Thyroid gland (tissue), 4 donors: ENCODE measurements around the gene STEAP4. TPM values are rescaled to one million over a fixed set of nuclear protein-coding genes. Genes with fewer than 3 reads are reported as not detected.
"Not testable (repeated sequence)": the region's sequence is repeated elsewhere in the genome, so short reads cannot be mapped to it uniquely, and the experiment has no call there.

Experiments
- DNase-seq, 2 donors: peaks; one replicate each; pipeline ENCODE4 v3.0.0-alpha.2; 2019
- H3K27ac ChIP-seq, 3 donors: fragments of 200-600 bp; sonication (generic); 1 replicate in 2 of 3; 2 replicates in 1 of 3; pipeline ENCODE4 v1.5.1; 2016 to 2019; ENCODE audit warnings: mild to moderate bottlenecking in 1 of 3, moderate library complexity in 1 of 3
- H3K27me3 ChIP-seq: fragments of 200-600 bp; sonication (generic); one replicate; pipeline ENCODE4 v1.5.1; 2019
- H3K36me3 ChIP-seq, 2 donors: fragments of 200-600 bp; sonication (generic); one replicate each; pipeline ENCODE4 v1.5.1; 2016 to 2019
- H3K4me1 ChIP-seq, 2 donors: fragments of 200-600 bp; sonication (generic); one replicate each; pipeline ENCODE4 v1.5.1; 2017 to 2019
- H3K4me3 ChIP-seq, 3 donors: fragments of 200-600 bp; sonication (generic); replicated peaks in 1 of 3; 1 replicate in 2 of 3; 2 replicates in 1 of 3; pipeline ENCODE4 v1.5.1; 2016; ENCODE audit warnings: mild to moderate bottlenecking in 1 of 3
- H3K9me3 ChIP-seq: fragments of 200-600 bp; sonication (generic); one replicate; pipeline ENCODE4 v1.5.1; 2017
- POLR2A ChIP-seq, 2 donors: fragments of 450-650 bp; IDR thresholded peaks; one replicate each; pipeline ENCODE4 v1.6.1; 2017; ENCODE audit warnings: antibody characterized with exemption in 2 of 2, mild to moderate bottlenecking in 2 of 2, moderate library complexity in 1 of 2
- WGBS, 2 donors: methylation state at CpG; one replicate each; pipeline ENCODE4 v1.1.5; 2017; 5-methylcytosine and 5-hydroxymethylcytosine counted together
- intact Hi-C: fragments of 100-400 bp; cut with DNase I; formaldehyde crosslinking; loops from one replicate; pipeline ENCODE4 v1.15.1; 2023
- total RNA-seq, 4 donors: library from RNA; depleted of rRNA; stranded (reverse); fragments of >200 nt; gene quantifications; one replicate each; pipeline ENCODE4 v1.2.3, GENCODE V29; 2016
- TF ChIP-seq, protein P1 (sequence below), 6 experiments: fragments of 200-600 bp in 3 of 6; fragments of 450-650 bp in 3 of 6; sonication (generic) in 3 of 6; IDR thresholded peaks; one replicate each; pipeline ENCODE4 v1.5.1; 2016 to 2019; ENCODE audit warnings: antibody characterized with exemption in 6 of 6, mild to moderate bottlenecking in 2 of 6, inconsistent platforms in 1 of 6, moderate library complexity in 1 of 6

Gene STEAP4
- total RNA-seq, 4 donors from 2014 or later = 34.3 to 162 (median 61.8) TPM

GRCh38 chr7:88259656-88260380 is 46.9 kb downstream of the STEAP4 start:
- 80 to 87% methylated on average over 2 of the region's 2 CpGs for WGBS, 2 donors
- intact Hi-C loops = no loop called here
- no peak overlapping the region for H3K27ac ChIP-seq
- TF ChIP-seq, protein P1, sequence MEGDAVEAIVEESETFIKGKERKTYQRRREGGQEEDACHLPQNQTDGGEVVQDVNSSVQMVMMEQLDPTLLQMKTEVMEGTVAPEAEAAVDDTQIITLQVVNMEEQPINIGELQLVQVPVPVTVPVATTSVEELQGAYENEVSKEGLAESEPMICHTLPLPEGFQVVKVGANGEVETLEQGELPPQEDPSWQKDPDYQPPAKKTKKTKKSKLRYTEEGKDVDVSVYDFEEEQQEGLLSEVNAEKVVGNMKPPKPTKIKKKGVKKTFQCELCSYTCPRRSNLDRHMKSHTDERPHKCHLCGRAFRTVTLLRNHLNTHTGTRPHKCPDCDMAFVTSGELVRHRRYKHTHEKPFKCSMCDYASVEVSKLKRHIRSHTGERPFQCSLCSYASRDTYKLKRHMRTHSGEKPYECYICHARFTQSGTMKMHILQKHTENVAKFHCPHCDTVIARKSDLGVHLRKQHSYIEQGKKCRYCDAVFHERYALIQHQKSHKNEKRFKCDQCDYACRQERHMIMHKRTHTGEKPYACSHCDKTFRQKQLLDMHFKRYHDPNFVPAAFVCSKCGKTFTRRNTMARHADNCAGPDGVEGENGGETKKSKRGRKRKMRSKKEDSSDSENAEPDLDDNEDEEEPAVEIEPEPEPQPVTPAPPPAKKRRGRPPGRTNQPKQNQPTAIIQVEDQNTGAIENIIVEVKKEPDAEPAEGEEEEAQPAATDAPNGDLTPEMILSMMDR (IDR thresholded peaks at IDR 0.05) = no peak
- no peak for TF ChIP-seq POLR2A (IDR thresholded peaks at IDR 0.05)
- no peaks in the 10 kb centered on the region for H3K27me3 ChIP-seq
- no peaks in the 10 kb centered on the region for H3K36me3 ChIP-seq
- no peak overlapping the region for H3K4me3 ChIP-seq
- no peaks in the 10 kb centered on the region for H3K9me3 ChIP-seq
- DNase-seq = no peak
- no peaks in the 10 kb centered on the region for H3K4me1 ChIP-seq

- H3K36me3 ChIP-seq, H3K9me3 ChIP-seq, DNase-seq, H3K4me3 ChIP-seq, intact Hi-C loops, H3K4me1 ChIP-seq, H3K27ac ChIP-seq, H3K27me3 ChIP-seq: not testable (repeated sequence)
- WGBS, 2 donors = 89 to 100% methylated on average over 1 of the region's 1 CpG
These were observed 48.4 kb downstream of the STEAP4 start for GRCh38 chr7:88258296-88258695.

- Histone ChIP-seq H3K4me1 (no peaks in the 10 kb centered on the region), H3K9me3 (no peaks in the 10 kb centered on the region), H3K4me3 (no peak overlapping the region), H3K27ac (no peak overlapping the region), H3K27me3 (no peaks in the 10 kb centered on the region), H3K36me3 (no peaks in the 10 kb centered on the region)
- intact Hi-C loops = no loop called here
- TF ChIP-seq POLR2A (IDR thresholded peaks at IDR 0.05) = no peak
- no peak for DNase-seq
These were observed 49.8 kb downstream of the STEAP4 start for GRCh38 chr7:88256906-88257305.

- intact Hi-C loops = no loop called here
- Histone ChIP-seq H3K4me1 (no peaks in the 10 kb centered on the region), H3K36me3 (no peaks in the 10 kb centered on the region), H3K9me3 (no peaks in the 10 kb centered on the region), H3K4me3 (no peak overlapping the region), H3K27me3 (no peaks in the 10 kb centered on the region), H3K27ac (no peak overlapping the region)
- 83 to 100% methylated on average over 2 of the region's 2 CpGs for WGBS, 2 donors
- TF ChIP-seq POLR2A (IDR thresholded peaks at IDR 0.05) = no peak
- TF ChIP-seq, protein P1 (IDR thresholded peaks at IDR 0.05) = no peak
- no peak for DNase-seq
These were observed 51.8 kb downstream of the STEAP4 start for GRCh38 chr7:88254721-88255424.

GRCh38 chr7:88253640-88254039 is 53.1 kb downstream of the STEAP4 start:
- no peaks in the 10 kb centered on the region for H3K36me3 ChIP-seq
- H3K4me1 ChIP-seq = no peaks in the 10 kb centered on the region
- no peak overlapping the region for H3K4me3 ChIP-seq
- H3K27me3 ChIP-seq = no peaks in the 10 kb centered on the region
- no peak overlapping the region for H3K27ac ChIP-seq
- intact Hi-C loops = no loop called here
- no peaks in the 10 kb centered on the region for H3K9me3 ChIP-seq
- TF ChIP-seq, protein P1 (IDR thresholded peaks at IDR 0.05) = no peak
- no peak for TF ChIP-seq POLR2A (IDR thresholded peaks at IDR 0.05)
- DNase-seq = no peak

- Histone ChIP-seq H3K9me3 (no peaks in the 10 kb centered on the region), H3K4me1 (no peaks in the 10 kb centered on the region), H3K36me3 (no peaks in the 10 kb centered on the region), H3K27ac (no peak overlapping the region), H3K4me3 (no peak overlapping the region), H3K27me3 (no peaks in the 10 kb centered on the region)
- DNase-seq = no peak
- WGBS, 2 donors = 92 to 93% methylated on average over 1 of the region's 1 CpG
- intact Hi-C loops = loop anchor here (5.0 kb wide), 1 partner anchor 113 kb away; no protein-coding TSS in a partner anchor
- TF ChIP-seq, protein P1 (IDR thresholded peaks at IDR 0.05) = no peak
- no peak for TF ChIP-seq POLR2A (IDR thresholded peaks at IDR 0.05)
These were observed 62.4 kb downstream of the STEAP4 start for GRCh38 chr7:88244258-88244657.
